Central memory CD8-positive, alpha-beta T cell (primary cell): ENCODE data around the gene COL25A1.

Experiments
- ATAC-seq: fragments of 150-1000 bp; cut with Tn5 transposase; replicated peaks from 2 replicates; pipeline ENCODE4 v1.10.0; 2022; ENCODE audit warnings: mild to moderate bottlenecking, moderate FRiP score, moderate number of reproducible peaks; ENCODE audit not compliant: poor library complexity, severe bottlenecking; ENCODE audit errors: extremely low read depth
- DNase-seq, 2 donors: peaks; one replicate each; pipeline ENCODE4 v3.0.0; 2021; ENCODE audit warnings: low spot score in 2 of 2
- H3K27ac Mint-ChIP-seq: one replicate; pipeline ENCODE4 v1.8.0; 2022; ENCODE audit warnings: low read depth, mild to moderate bottlenecking, moderate library complexity, mixed read lengths
- H3K27me3 Mint-ChIP-seq: one replicate; pipeline ENCODE4 v1.8.0; 2022; ENCODE audit warnings: mixed read lengths
- H3K36me3 Mint-ChIP-seq: one replicate; pipeline ENCODE4 v1.8.0; 2022; ENCODE audit warnings: mild to moderate bottlenecking, moderate library complexity, mixed read lengths; ENCODE audit not compliant: insufficient read depth
- H3K4me1 Mint-ChIP-seq: one replicate; pipeline ENCODE4 v1.8.0; 2022; ENCODE audit warnings: mixed read lengths
- H3K4me3 Mint-ChIP-seq: one replicate; pipeline ENCODE4 v1.8.0; 2022; ENCODE audit warnings: mild to moderate bottlenecking, moderate library complexity, mixed read lengths
- H3K9me3 Mint-ChIP-seq: one replicate; pipeline ENCODE4 v1.8.0; 2022; ENCODE audit warnings: mixed read lengths

COL25A1 gene

DNA sequence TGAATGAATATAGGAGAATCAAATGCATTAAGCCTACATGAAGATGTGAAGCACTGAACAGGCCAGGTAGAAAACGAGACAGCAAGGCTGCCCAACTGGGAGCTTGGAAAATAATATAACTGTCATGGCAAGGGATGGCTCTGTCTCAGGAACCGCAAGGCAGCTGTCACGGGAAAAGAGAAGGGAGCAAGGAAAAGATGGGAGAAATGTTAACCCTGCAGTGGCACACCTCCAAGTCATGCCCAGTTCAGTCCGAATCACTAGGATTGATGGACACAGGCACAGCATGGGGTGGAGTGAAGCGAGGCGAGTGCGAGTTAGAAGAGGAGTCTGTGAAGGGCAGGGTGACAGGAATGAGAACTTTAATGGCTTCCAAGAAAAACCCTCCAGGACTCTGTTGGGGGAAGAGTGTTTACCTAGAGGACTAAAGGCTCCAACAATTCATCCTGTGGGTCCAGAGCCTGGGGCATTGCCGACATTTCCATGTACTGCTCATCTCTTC is 395.5 kb downstream of the COL25A1 start:
- H3K27me3 Mint-ChIP-seq: no peaks in the 10 kb centered on the region
- no peaks in the 10 kb centered on the region for H3K9me3 Mint-ChIP-seq
- H3K36me3 Mint-ChIP-seq: no peaks in the 10 kb centered on the region
- no peaks in the 10 kb centered on the region for H3K4me1 Mint-ChIP-seq
- DNase-seq: no peak
- ATAC-seq: no peak
- H3K27ac Mint-ChIP-seq: no peak overlapping the region
- H3K4me3 Mint-ChIP-seq: no peak overlapping the region

DNA sequence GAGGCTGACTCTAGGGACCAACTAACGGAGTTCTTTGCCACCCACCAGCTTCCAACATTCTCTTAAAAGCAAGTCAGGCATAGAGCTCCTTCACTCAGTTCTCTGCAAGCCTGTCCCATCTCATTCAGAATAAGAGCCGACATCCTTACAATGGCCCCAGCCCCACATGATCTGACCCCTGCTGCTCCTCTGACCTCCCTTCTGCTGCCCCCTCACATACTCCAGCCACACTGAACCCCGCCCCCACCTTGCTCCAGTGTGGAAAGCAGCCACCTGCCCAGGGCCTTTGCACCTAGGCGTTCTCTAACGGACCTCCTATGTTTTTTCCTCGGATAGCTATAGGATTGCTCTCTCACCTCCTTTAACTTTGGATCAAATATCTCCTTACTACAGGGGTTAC is 396.5 kb downstream of the COL25A1 start:
- ATAC-seq (no peak), DNase-seq (no peak)
- Mint-ChIP-seq H3K9me3 (no peaks in the 10 kb centered on the region), H3K27me3 (no peaks in the 10 kb centered on the region), H3K27ac (no peak overlapping the region), H3K36me3 (no peaks in the 10 kb centered on the region), H3K4me1 (no peaks in the 10 kb centered on the region), H3K4me3 (no peak overlapping the region)

DNA sequence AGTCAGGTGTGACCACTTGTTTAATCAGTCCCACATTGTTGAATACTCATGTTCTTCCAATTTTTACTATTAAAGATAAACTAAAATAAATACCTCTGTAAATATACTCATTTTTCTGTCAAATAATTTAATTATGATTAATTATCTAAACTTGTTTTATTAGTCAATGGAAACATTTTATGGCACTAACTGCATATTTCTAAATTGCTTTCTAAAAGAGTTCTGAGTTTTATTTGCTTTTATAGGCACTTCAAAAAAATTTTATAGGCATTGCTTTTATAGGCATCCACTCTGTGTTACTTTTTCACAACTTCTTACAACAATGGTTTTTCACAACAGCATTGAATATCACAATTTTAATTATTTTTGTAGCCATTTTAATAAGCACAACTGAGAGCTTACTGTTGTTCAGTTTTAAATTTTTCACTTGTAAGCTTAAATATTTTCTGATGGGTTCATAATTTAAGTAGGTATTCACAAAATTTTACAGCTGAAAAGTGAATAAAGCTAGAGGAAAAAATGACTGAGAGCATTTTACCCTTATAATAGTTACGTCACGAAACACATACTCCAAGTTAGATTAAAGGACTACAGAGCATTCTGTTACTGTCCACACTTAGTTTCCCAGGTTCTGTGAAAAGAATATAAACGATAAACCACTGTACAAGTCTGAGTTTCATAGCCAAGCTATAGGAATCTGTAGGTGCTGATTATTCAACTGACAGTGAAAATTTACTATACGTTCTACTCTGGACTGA is 398.8 kb downstream of the COL25A1 start:
- ATAC-seq (no peak), DNase-seq (no peak)
- no peak overlapping the region for H3K27ac Mint-ChIP-seq
- no peaks in the 10 kb centered on the region for H3K27me3 Mint-ChIP-seq
- no peaks in the 10 kb centered on the region for H3K9me3 Mint-ChIP-seq
- H3K4me1 Mint-ChIP-seq: no peaks in the 10 kb centered on the region
- H3K36me3 Mint-ChIP-seq: no peaks in the 10 kb centered on the region
- H3K4me3 Mint-ChIP-seq: no peak overlapping the region

DNA sequence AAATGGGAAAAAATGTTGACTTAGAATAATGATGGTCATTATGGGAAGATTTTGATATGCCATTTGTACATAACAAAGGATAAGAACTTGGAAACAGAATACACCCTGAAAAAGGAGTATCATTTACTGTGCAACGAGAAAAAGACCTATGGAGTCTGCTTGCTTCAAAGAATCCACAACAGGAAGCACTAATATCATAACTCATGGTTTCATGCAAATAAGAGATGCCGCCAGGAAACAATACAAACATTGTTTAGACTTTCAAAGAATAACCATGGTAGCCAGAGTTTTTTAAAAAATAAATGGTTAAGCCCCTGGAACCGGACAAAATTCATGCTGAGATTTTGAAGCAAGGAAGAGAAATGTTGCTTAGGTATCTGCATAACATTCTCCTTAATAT is 399.7 kb downstream of the COL25A1 start:
- no peak overlapping the region for H3K4me3 Mint-ChIP-seq
- no peaks in the 10 kb centered on the region for H3K27me3 Mint-ChIP-seq
- no peaks in the 10 kb centered on the region for H3K36me3 Mint-ChIP-seq
- ATAC-seq (no peak), DNase-seq (no peak)
- H3K27ac Mint-ChIP-seq: no peak overlapping the region
- H3K4me1 Mint-ChIP-seq: no peaks in the 10 kb centered on the region
- H3K9me3 Mint-ChIP-seq: no peaks in the 10 kb centered on the region

DNA sequence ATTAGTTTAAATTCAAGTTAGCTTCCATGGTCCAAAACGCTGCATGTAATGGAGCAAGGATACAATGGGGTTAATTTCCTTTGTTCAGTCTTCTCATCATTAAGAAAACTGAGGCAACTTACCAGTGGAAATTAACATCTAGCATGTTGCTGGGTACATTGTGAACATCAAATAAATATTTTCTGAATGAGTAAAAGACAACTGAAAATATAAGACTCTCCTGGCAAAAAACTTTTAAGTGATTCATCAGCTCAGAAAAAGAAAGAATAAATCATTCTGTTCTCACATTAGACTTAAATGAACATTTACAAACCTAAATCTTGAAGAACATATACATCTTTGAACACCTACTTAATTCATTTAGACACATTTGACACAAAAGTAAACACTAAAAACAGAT is 401.2 kb downstream of the COL25A1 start:
- H3K36me3 Mint-ChIP-seq: no peaks in the 10 kb centered on the region
- H3K27ac Mint-ChIP-seq: no peak overlapping the region
- no peaks in the 10 kb centered on the region for H3K27me3 Mint-ChIP-seq
- no peak for DNase-seq
- no peaks in the 10 kb centered on the region for H3K4me1 Mint-ChIP-seq
- no peak overlapping the region for H3K4me3 Mint-ChIP-seq
- ATAC-seq: no peak
- H3K9me3 Mint-ChIP-seq: no peaks in the 10 kb centered on the region

DNA sequence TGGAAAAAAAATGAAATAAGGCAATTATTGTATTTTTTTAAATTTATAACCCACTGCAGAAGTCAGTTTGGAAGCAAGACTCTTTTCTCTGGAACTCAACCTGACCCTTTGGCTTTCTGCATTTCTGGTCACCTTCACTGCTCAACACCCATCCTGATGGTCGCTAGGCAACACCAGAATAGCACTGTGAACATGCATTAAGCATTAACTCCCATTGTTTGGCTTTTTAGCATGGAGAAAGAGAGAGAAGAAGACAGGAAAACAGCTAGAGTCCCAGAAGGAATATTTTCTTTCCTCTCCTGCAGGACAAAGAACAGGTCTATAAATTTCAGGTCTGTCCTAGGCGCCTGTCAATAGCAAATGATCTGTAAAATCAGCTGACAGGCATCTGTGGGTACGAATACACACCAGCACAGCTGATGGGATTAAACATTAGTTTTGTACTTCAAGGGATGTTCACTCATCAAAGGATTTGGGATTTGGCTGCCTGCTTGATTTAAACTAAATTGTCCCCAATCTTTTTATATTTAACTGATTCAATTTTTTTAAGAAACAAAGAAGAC is 402.4 kb downstream of the COL25A1 start:
- no peak for DNase-seq
- no peak for ATAC-seq
- no peaks in the 10 kb centered on the region for H3K36me3 Mint-ChIP-seq
- H3K27ac Mint-ChIP-seq: no peak overlapping the region
- no peaks in the 10 kb centered on the region for H3K27me3 Mint-ChIP-seq
- no peak overlapping the region for H3K4me3 Mint-ChIP-seq
- H3K9me3 Mint-ChIP-seq: no peaks in the 10 kb centered on the region
- H3K4me1 Mint-ChIP-seq: no peaks in the 10 kb centered on the region

DNA sequence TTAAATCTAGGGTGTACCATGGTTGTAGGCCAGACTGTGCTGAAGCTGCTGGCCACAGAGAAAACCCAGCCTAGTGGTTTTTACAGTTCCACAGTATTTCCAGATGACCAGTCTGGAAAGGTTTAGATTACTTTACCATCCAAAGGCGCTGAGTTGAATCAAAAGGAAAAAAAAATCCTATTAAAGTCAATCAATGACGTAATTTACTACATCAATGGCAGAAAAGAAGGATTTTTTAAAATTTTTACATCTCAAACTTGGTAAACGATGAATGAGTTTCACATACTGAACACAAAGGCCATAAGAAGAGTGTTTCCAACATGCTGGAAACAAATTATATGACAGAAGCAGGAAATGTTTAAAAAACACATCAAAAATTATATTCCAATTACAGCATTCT is 409.0 kb downstream of the COL25A1 start:
- H3K27ac Mint-ChIP-seq: no peak overlapping the region
- H3K27me3 Mint-ChIP-seq: peaks cover 19% of the 10 kb centered on the region
- no peaks in the 10 kb centered on the region for H3K36me3 Mint-ChIP-seq
- DNase-seq: no peak
- H3K9me3 Mint-ChIP-seq: no peaks in the 10 kb centered on the region
- no peak overlapping the region for H3K4me3 Mint-ChIP-seq
- H3K4me1 Mint-ChIP-seq: no peaks in the 10 kb centered on the region
- no peak for ATAC-seq

DNA sequence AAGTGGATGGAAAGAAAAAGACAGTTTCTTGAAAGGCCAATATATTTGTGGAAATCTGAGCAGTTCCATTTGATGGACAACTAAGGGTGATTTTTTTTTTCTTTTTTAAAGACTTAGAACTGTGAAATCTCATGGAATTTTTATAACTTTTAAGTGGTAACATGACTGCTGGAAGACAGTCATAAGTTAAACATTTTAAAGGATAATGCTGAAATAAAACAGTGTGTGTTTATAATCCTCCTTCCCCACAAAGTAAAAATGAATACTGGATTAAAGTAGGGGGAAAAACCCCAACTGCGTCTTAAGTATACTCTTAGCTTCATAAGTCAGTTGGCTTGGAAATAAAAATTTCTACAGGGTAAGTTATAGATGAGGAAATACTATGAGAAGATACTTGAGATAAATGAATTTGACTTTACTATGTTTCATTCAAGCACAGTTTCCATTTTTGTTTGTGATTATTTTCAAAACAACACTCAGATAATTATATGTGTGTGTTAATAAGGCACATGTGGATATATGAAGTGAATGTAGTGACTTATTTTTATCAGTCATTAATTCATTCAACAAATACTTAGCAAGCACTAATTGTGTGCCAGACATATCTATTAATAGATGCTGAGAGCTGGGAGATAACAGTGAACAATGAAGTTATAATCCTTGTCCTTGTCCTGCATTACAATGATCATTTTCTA is 410.4 kb downstream of the COL25A1 start:
- no peaks in the 10 kb centered on the region for H3K4me1 Mint-ChIP-seq
- H3K27me3 Mint-ChIP-seq: peaks cover 19% of the 10 kb centered on the region
- H3K9me3 Mint-ChIP-seq: no peaks in the 10 kb centered on the region
- no peak overlapping the region for H3K4me3 Mint-ChIP-seq
- ATAC-seq (no peak), DNase-seq (no peak)
- H3K36me3 Mint-ChIP-seq: no peaks in the 10 kb centered on the region
- H3K27ac Mint-ChIP-seq: no peak overlapping the region

DNA sequence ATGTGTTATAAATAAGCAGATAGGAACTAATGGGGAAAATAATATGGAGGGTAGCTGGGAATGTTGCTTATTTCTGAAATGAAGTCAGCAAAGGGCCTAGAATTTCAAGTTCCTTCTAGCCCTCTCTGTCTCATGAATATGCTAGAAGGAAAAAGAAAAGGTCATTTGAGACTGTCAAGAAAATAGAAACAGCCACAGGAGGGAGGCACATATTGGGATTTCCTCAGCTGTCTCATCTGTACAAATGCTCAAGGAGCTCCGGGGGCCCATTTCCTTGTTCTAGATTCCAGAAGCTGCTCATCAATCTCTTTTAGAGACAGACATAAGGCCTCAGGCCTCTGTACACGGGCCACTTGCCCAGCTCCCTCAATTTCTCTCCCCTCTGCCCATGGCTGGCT is 412.0 kb downstream of the COL25A1 start:
- H3K36me3 Mint-ChIP-seq: no peaks in the 10 kb centered on the region
- H3K4me3 Mint-ChIP-seq: no peak overlapping the region
- ATAC-seq: no peak
- H3K27me3 Mint-ChIP-seq: peaks cover 19% of the 10 kb centered on the region
- H3K9me3 Mint-ChIP-seq: no peaks in the 10 kb centered on the region
- no peak overlapping the region for H3K27ac Mint-ChIP-seq
- no peaks in the 10 kb centered on the region for H3K4me1 Mint-ChIP-seq
- no peak for DNase-seq

DNA sequence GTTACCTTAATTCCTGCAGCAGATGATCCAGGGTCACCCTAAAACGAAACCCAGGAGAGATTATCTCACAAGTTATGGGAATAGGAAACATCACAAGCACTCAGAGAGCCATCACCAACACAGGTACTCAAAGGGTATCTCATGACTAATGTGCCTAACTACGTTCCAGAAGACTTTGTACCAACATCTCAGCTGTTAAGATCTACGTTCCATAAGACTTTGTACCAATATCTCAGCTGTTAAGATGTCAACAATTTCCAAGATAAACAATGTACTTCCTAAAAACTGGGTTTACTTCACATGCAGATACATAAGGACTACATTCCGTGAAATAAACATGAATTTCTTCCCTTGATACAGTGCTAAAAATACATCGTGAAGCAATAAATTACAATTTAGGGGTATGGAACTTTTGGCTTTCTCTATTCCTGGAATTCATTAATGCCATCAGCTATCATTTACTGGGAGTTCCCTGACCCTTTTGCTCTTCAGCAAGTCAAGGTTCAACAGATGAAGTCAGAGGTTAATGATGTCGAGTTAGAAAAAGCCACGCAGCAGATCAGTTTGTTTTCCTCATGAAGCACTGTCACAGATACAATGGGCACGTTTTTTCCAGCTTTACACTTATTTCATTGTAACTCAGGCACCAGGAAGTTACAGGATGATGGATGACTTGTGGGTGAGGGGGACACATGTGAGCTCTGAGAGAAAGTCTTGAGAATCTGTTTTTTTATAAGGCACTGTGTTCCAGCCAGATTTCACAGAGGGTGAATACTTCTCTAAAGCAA is 412.6 kb downstream of the COL25A1 start:
- ATAC-seq: no peak

DNA sequence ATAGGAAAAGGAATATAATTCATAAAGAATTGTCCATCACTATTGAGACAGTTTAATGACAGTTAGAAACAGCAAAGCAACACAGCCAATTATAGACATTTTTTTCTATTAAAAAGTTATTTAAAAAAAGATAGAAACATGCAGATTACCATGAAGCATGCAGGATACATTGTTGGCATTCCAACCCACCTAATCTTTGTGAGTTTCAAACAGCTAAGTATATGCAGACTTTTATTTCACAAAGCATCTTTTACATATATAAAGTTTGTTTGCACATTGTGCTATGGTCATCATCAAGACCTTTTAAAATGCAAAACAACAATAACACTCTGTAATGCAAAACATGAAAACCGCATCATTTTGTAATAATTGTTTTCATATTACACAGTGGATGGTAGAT is 413.7 kb downstream of the COL25A1 start:
- H3K27me3 Mint-ChIP-seq: peaks cover 19% of the 10 kb centered on the region
- ATAC-seq (no peak), DNase-seq (no peak)
- H3K4me3 Mint-ChIP-seq: no peak overlapping the region
- no peaks in the 10 kb centered on the region for H3K4me1 Mint-ChIP-seq
- no peak overlapping the region for H3K27ac Mint-ChIP-seq
- no peaks in the 10 kb centered on the region for H3K36me3 Mint-ChIP-seq
- H3K9me3 Mint-ChIP-seq: no peaks in the 10 kb centered on the region

More for the DNA sequence above, 412.6 kb downstream of the COL25A1 start:
- DNase-seq: no peak
- Mint-ChIP-seq H3K4me1 (no peaks in the 10 kb centered on the region), H3K27me3 (peaks cover 19% of the 10 kb centered on the region), H3K27ac (no peak overlapping the region), H3K4me3 (no peak overlapping the region), H3K9me3 (no peaks in the 10 kb centered on the region), H3K36me3 (no peaks in the 10 kb centered on the region)

DNA sequence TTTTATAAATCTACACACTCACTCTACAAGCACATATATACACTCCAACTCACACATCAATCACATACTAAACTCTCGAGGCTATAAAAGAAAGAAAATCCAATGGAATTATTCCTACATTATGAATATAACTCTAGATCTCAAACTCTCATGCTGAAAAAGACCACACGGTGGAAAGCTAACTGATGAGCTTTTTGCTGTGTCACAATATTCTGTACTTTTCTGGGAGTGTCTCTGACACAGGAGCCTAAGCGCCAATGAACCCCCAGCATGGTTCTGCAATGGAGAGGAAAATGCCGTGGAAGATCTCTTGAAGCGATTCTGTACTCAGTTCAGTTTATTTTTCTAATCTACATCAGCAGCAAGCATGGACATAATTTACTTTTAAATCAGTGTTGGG is 415.4 kb downstream of the COL25A1 start:
- Mint-ChIP-seq H3K4me1 (no peaks in the 10 kb centered on the region), H3K9me3 (no peaks in the 10 kb centered on the region), H3K4me3 (no peak overlapping the region), H3K27me3 (peaks cover 12% of the 10 kb centered on the region), H3K27ac (no peak overlapping the region), H3K36me3 (no peaks in the 10 kb centered on the region)
- ATAC-seq (no peak), DNase-seq (no peak)
